Osteocyte (in vitro differentiated cells): ENCODE results near the gene FMOD. TPM values are rescaled to one million over a fixed set of nuclear protein-coding genes. Genes with fewer than 3 reads are reported as not detected.

Experiments used
- DNase-seq: peaks from one replicate; pipeline ENCODE4 v3.0.0; 2021; ENCODE audit warnings: mixed read lengths; ENCODE audit not compliant: unreplicated experiment; ENCODE audit errors: extremely low spot score
- H3K27ac Mint-ChIP-seq: one replicate; pipeline ENCODE4 v1.8.0; 2021; ENCODE audit warnings: mild to moderate bottlenecking, mixed read lengths; ENCODE audit not compliant: unreplicated experiment
- H3K27me3 Mint-ChIP-seq: one replicate; pipeline ENCODE4 v1.8.0; 2021; ENCODE audit warnings: mixed read lengths; ENCODE audit not compliant: unreplicated experiment
- H3K36me3 Mint-ChIP-seq: one replicate; pipeline ENCODE4 v1.8.0; 2021; ENCODE audit warnings: mixed read lengths; ENCODE audit not compliant: unreplicated experiment
- H3K4me1 Mint-ChIP-seq: one replicate; pipeline ENCODE4 v1.8.0; 2021; ENCODE audit warnings: mixed read lengths; ENCODE audit not compliant: unreplicated experiment
- H3K4me3 Mint-ChIP-seq: one replicate; pipeline ENCODE4 v1.8.0; 2021; ENCODE audit warnings: mild to moderate bottlenecking, moderate library complexity, mixed read lengths; ENCODE audit not compliant: unreplicated experiment
- H3K9me3 Mint-ChIP-seq: one replicate; pipeline ENCODE4 v1.8.0; 2021; ENCODE audit warnings: mixed read lengths; ENCODE audit not compliant: unreplicated experiment
- CTCF ChIP-seq: fragments of 200-600 bp; sonication (generic); IDR thresholded peaks from 2 replicates; pipeline ENCODE4 v1.5.0; 2021; ENCODE audit warnings: antibody characterized with exemption, mild to moderate bottlenecking, moderate library complexity
- total RNA-seq: library from RNA; stranded (reverse); gene quantifications from 2 replicates; pipeline ENCODE4 v1.2.1, GENCODE V29; 2021

Gene FMOD
- total RNA-seq, 1 donor from 2014 or later = not detected

GRCh38 chr1:203336097-203336496 lies 14.8 kb downstream of the FMOD start:
- Mint-ChIP-seq H3K9me3 (no peaks in the 10 kb centered on the region), H3K36me3 (no peaks in the 10 kb centered on the region), H3K27me3 (peaks cover 45% of the 10 kb centered on the region), H3K27ac (no peak overlapping the region), H3K4me1 (peaks cover 5% of the 10 kb centered on the region), H3K4me3 (no peak overlapping the region)
- no peak for DNase-seq
- no peak for TF ChIP-seq CTCF

- no peak overlapping the region for H3K27ac Mint-ChIP-seq
- no peak for TF ChIP-seq CTCF
- H3K36me3 Mint-ChIP-seq = no peaks in the 10 kb centered on the region
- peaks cover 43% of the 10 kb centered on the region for H3K27me3 Mint-ChIP-seq
- H3K4me3 Mint-ChIP-seq = no peak overlapping the region
- peaks cover 5% of the 10 kb centered on the region for H3K4me1 Mint-ChIP-seq
- DNase-seq = no peak
- H3K9me3 Mint-ChIP-seq = no peaks in the 10 kb centered on the region
These were observed 15.4 kb downstream of the FMOD start for GRCh38 chr1:203335503-203335902.

GRCh38 chr1:203331224-203331623 lies 19.7 kb downstream of the FMOD start:
- H3K27ac Mint-ChIP-seq = no peak overlapping the region
- H3K4me1 Mint-ChIP-seq = peaks cover 9% of the 10 kb centered on the region
- TF ChIP-seq CTCF = no peak
- H3K9me3 Mint-ChIP-seq = no peaks in the 10 kb centered on the region
- no peak for DNase-seq
- H3K36me3 Mint-ChIP-seq = no peaks in the 10 kb centered on the region
- H3K27me3 Mint-ChIP-seq = peaks cover 48% of the 10 kb centered on the region
- H3K4me3 Mint-ChIP-seq = no peak overlapping the region

GRCh38 chr1:203328714-203329122 lies 22.2 kb downstream of the FMOD start:
- no peaks in the 10 kb centered on the region for H3K9me3 Mint-ChIP-seq
- no peaks in the 10 kb centered on the region for H3K36me3 Mint-ChIP-seq
- H3K4me3 Mint-ChIP-seq = no peak overlapping the region
- no peak for DNase-seq
- no peak for TF ChIP-seq CTCF
- H3K4me1 Mint-ChIP-seq = peaks cover 14% of the 10 kb centered on the region
- H3K27ac Mint-ChIP-seq = no peak overlapping the region
- peaks cover 46% of the 10 kb centered on the region for H3K27me3 Mint-ChIP-seq

GRCh38 chr1:203327684-203328457 lies 23.1 kb downstream of the FMOD start:
- Mint-ChIP-seq H3K4me3 (peak overlapping the region; percentile 65), H3K36me3 (no peaks in the 10 kb centered on the region), H3K27me3 (peaks cover 54% of the 10 kb centered on the region), H3K27ac (peak overlapping the region; percentile 5), H3K4me1 (peaks cover 20% of the 10 kb centered on the region), H3K9me3 (no peaks in the 10 kb centered on the region)
- TF ChIP-seq CTCF = peak; percentile 52
- no peak for DNase-seq
